SK-N-SH (cell line): Measurements from ENCODE around the gene CCDC80.

ENCODE experiments used
- CTCF ChIP-seq: fragments of 200-600 bp; sonication (generic); IDR thresholded peaks from 2 replicates; pipeline ENCODE4 v1.6.1; 2017; ENCODE audit warnings: antibody characterized with exemption, mild to moderate bottlenecking, moderate library complexity
- EP300 ChIP-seq, 2 experiments: IDR thresholded peaks; 2 replicates each; pipeline versions ENCODE4 v1.4.0 to v1.6.1; 2012; ENCODE audit warnings: borderline replicate concordance in 1 of 2, low read depth in 1 of 2, low read length in 1 of 2
- GABPA ChIP-seq: IDR thresholded peaks from 2 replicates; pipeline ENCODE4 v1.4.0; 2012; ENCODE audit warnings: low read depth, mild to moderate bottlenecking
- JUND ChIP-seq: IDR thresholded peaks from 2 replicates; pipeline ENCODE4 v1.4.0; 2012
- MAX ChIP-seq: IDR thresholded peaks from 2 replicates; pipeline ENCODE4 v1.4.0; 2012; ENCODE audit warnings: low read depth
- POLR2AphosphoS5 ChIP-seq: IDR thresholded peaks from 2 replicates; pipeline ENCODE4 v1.6.1; 2012; ENCODE audit warnings: low read depth, low read length
- RCOR1 ChIP-seq: fragments of 150-350 bp; IDR thresholded peaks from 2 replicates; pipeline ENCODE4 v1.6.1; 2017; ENCODE audit warnings: antibody characterized with exemption, low read length
- REST ChIP-seq: IDR thresholded peaks from 2 replicates; pipeline ENCODE4 v1.6.1; 2012; ENCODE audit warnings: mild to moderate bottlenecking, low read depth, low read length, moderate library complexity
- SMC3 ChIP-seq: IDR thresholded peaks from 2 replicates; pipeline ENCODE4 v1.6.1; 2012; ENCODE audit warnings: low read depth, low read length, improper control_type of control experiment
- TAF1 ChIP-seq: IDR thresholded peaks from 2 replicates; pipeline ENCODE4 v1.6.1; 2012; ENCODE audit warnings: low read depth, mild to moderate bottlenecking, low read length, moderate library complexity, borderline replicate concordance
- TEAD4 ChIP-seq: IDR thresholded peaks from 2 replicates; pipeline ENCODE4 v1.4.0; 2012; ENCODE audit warnings: mild to moderate bottlenecking, borderline replicate concordance; ENCODE audit not compliant: insufficient read depth
- USF2 ChIP-seq: fragments of 150-350 bp; IDR thresholded peaks from 2 replicates; pipeline ENCODE4 v1.6.1; 2017; ENCODE audit warnings: antibody characterized with exemption, low read length, low read depth, borderline replicate concordance

DNA sequence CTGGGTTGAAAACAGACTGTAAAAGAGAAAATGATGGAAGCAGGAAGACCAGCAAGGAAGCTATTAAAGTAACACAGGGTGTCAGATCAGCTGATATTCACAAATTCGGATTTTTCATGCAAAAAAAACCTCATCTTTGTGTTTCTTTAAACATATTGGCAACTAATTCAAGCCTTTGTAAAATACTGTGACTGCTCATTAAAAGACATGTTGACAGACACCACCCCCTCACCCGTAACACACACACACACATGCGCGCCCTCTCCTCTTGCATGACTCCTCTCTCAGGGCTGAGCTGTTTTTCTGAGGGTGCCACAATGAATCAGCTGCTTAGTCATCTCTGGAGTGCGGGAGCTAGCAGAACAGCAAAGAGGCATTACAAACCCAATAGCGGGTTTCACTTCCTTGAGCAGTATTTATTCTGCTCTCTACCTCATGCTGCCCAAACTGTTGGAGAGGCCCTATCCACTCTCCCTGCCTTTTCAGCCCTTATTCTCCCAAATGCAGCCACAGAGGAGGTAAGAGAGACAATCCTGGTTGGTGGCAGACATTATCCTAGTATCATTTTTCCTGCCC is 35.8 kb upstream of the CCDC80 start:
- peak; percentile 90 for TF ChIP-seq MAX
- no peak for TF ChIP-seq CTCF
- no peak for TF ChIP-seq USF2
- peak; percentile 95 for TF ChIP-seq JUND
- no peak for TF ChIP-seq SMC3
- TF ChIP-seq TEAD4 = 0 out of 2 replicates have a peak, but pooled peaks have one; percentile 48
- TF ChIP-seq TAF1 = peak; percentile 48; the same call in 1 of the 2 replicates
- peak in 1 of 2 experiments; percentile 83; a peak in 2 of 4 replicates for TF ChIP-seq EP300 (IDR thresholded peaks at IDR 0.05; ENCODE audit: borderline replicate concordance in 1 of 2, low read depth in 1 of 2, low read length in 1 of 2)
- peak; percentile 7; the same call in 1 of the 2 replicates for TF ChIP-seq GABPA
- peak; percentile 74; the same call in 1 of the 2 replicates for TF ChIP-seq POLR2AphosphoS5
- no peak for TF ChIP-seq RCOR1
- TF ChIP-seq REST = 0 out of 2 replicates have a peak, but pooled peaks have one; percentile 50
